22Rv1 (cell line): ENCODE results near the gene TAS2R43.
"Not testable (repeated sequence)": the region's sequence is repeated elsewhere in the genome, so short reads cannot be mapped to it uniquely, and the experiment has no call there.

ENCODE experiments used
- H3K27ac ChIP-seq: fragments of 450-650 bp; 2 replicates; pipeline ENCODE4 v1.5.1; 2017
- CTCF ChIP-seq: fragments of 450-650 bp; IDR thresholded peaks from 2 replicates; pipeline ENCODE4 v1.5.1; 2017; ENCODE audit warnings: mild to moderate bottlenecking
- ZFX ChIP-seq: fragments of 450-650 bp; IDR thresholded peaks from 2 replicates; pipeline ENCODE4 v1.6.1; 2017; ENCODE audit warnings: antibody characterized with exemption, borderline replicate concordance

Gene TAS2R43

DNA sequence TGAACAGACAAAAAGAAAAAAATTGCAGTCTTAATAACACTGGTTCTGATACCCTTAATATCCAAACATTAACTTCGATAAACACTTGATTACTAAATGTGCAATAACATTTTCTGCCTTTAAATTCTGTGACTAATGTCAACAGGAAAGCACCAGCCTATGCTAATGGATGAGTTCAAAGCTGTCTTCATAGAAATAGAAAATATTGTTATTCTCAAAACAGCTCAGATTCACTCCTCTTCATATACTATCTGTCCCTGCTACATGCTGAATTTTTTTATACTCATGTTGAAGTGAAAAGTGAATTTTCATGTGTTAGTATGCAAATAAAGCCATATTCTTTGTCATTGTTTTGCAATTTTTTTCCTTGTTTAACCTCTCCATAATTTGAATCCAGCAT is 13.9 kb downstream of the TAS2R43 start:
- H3K27ac ChIP-seq: no peak overlapping the region
- TF ChIP-seq ZFX (no peak), CTCF (no peak)

GRCh38 chr12:11075642-11076041 is 16.5 kb downstream of the TAS2R43 start:
- TF ChIP-seq CTCF (no peak), ZFX (no peak)
- no peak overlapping the region for H3K27ac ChIP-seq

GRCh38 chr12:11071414-11071813 is 20.7 kb downstream of the TAS2R43 start:
- no peak overlapping the region for H3K27ac ChIP-seq
- TF ChIP-seq CTCF: no peak
- TF ChIP-seq ZFX: no peak

- H3K27ac ChIP-seq: no peak overlapping the region
- TF ChIP-seq CTCF: no peak
- no peak for TF ChIP-seq ZFX
Observed at GRCh38 chr12:11070999-11071398, 21.1 kb downstream of the TAS2R43 start.

DNA sequence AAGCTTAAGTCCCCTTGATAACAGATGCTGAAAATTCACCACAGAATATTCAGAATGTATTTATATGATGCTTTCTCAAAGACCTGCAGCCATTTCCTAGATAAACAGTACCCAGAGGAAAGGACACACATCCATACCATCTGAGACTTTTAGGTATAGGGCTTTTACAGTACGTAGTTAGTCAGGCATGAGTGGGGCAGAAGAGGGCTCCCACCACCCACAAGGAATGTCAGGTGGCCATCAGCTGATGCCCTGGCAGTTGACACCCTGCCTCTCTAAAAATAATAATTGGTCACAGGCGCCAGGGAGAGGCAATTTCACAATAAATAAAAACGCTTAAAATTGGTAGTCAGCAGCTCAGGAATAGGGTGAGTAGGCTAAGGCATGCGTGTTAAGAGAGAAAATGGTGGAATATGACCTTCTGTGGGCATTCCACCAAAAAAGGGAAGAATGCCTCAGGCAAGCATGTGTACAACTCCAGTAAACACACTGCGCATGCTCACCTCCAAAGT is 22.2 kb downstream of the TAS2R43 start:
- no peak for TF ChIP-seq ZFX
- TF ChIP-seq CTCF: no peak
- H3K27ac ChIP-seq: no peak overlapping the region

- H3K27ac ChIP-seq: no peak overlapping the region
- no peak for TF ChIP-seq ZFX
- TF ChIP-seq CTCF: no peak
Observed at GRCh38 chr12:11067514-11067913, 24.6 kb downstream of the TAS2R43 start.

- not testable (repeated sequence) for H3K27ac ChIP-seq
Observed at GRCh38 chr12:11062194-11062593, 29.9 kb downstream of the TAS2R43 start, which contains the start of gene TAS2R46. Gene TAS2R46 (minus strand): TSS chr12:11062294. CDS start chr12:11062294, 0 bp downstream.

- TF ChIP-seq ZFX (no peak), CTCF (no peak)
- H3K27ac ChIP-seq: no peak overlapping the region
Observed at GRCh38 chr12:11059784-11060183, 32.3 kb downstream of the TAS2R43 start.
